Activated CD8-positive, alpha-beta memory T cell treated with anti-CD3 and anti-CD28 coated beads, Interleukin-2, amount 50 U/mL, for 24 hours (primary cell): ENCODE data around the gene SLCO2A1.

Source experiments
- DNase-seq: peaks from one replicate; pipeline ENCODE4 v3.0.0-alpha.2; 2020; ENCODE audit errors: extremely low read depth

The SLCO2A1 gene

DNA sequence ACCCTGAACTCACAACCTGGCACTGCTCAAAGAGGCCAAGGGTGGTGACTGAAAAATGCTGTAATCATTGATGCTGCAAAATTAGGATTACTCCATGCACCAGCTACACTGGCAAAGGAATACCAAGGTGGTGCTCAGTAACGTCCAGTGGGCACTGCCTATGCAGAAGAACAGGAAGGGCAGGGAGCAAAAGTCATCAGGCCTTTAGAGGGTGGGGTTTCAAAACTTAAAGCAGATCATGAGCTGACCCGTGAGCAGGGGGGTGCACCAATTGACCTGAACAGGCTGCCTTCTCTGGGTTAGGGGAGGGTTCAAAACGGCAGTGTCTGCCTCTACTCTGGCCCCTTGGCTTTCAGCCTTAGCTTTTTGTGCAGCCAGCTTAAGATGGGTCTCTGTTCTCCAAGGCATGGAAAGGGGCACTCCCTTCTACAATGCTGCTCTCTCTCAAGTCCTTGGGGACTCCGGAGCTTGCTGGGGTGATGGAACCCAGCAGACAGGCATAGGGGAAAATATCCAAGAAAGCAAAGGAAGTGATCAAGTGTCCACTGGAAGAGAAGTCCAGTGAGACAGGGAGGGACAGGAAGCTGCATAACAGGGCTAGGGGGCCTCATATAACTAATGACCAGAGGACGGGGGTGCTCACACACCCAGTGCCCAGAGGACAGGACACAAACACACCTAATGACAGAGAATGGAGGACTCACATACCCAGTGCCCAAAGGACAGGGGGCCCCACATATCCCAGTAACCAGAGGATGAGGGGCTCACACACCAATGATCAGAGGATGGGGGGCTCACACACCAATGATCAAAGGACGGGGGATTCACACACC lies 145.5 kb downstream of the SLCO2A1 start:
- no peak for DNase-seq

DNA sequence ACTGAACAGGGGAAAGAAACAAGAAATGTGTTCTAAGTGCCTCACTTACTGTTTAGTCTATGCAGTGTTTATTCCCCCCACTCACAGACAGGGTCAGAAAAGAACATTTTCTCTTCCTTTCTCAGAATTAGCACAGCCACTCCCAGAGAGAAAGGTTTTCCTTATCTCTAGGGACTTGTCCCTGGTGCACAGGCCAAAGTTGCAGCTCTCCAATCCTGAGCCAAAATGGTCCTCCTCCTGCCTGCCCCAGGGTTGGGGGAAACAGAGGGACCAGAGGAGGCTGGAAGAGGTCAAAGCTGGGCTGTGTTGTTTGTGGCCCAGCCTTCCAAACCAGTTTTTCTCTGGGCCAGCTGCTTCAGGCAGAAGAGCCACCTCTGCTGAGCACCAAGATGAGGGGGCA lies 146.1 kb downstream of the SLCO2A1 start:
- DNase-seq, result no peak

- DNase-seq, result no peak
These were observed 146.6 kb downstream of the SLCO2A1 start for GRCh38 chr3:133882986-133883586.

DNA sequence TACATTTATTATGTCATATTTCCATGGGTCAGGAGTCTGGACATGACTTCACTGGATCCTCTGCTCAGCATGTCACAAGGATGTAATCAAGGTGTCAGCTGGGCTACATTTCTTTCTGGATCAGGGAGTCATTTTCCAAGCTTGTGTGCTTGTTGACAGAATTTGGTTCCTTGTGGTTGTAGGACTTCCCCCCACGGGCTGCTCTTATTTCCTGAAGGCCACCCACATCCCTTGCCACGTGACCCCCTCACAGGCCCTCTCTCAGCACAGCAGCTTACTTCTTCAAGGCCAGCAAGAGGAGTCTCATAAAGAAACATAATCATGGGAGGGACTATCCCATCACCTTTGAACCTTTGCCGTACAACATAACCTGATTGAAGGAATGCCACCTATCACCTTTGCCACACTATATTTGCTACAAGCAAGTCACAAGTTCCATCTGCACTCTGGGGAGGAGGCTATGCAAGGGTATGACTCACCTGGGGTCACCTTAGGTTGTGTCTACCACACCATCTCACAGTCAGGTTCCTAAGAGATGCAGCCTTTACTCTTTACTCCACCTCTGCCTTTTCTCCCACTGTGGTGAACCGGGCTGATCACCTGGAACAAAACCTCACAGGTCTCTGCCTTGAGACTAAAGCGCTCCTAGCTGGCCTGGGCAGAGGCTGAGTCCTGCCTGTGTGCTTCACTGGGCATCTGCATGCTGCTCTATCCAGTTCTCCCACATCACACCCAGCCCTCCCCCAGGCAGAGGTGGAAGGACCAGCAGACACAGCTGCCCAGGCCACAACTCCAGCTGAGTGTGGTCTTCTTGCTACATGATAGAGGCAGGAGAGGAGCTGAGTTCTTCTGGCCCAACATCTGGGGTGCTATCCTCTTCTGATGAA lies 147.5 kb downstream of the SLCO2A1 start:
- DNase-seq, result no peak

DNA sequence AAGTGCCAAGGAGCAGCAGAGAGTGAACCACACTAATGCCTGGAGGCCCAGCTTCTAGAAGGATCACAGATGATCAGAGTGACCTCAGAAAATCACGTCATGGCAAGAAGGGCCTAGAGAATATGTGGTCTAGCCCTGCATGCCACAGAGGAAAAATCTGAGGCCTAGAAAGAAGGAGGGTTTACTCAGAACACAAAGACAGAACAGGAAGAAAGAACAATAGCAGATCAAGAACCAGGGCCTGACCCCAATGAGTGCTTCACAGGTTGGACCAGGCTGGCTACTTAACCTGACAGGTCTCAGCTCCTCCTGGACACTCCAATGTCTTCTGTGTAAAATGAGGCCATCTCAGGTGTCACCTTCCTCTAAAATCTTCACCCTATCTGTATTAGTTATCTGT lies 148.2 kb downstream of the SLCO2A1 start:
- DNase-seq, result no peak

- DNase-seq, result no peak
These were observed 148.8 kb downstream of the SLCO2A1 start for GRCh38 chr3:133880886-133881455.

GRCh38 chr3:133880287-133880686 lies 149.4 kb downstream of the SLCO2A1 start:
- DNase-seq, result no peak

DNA sequence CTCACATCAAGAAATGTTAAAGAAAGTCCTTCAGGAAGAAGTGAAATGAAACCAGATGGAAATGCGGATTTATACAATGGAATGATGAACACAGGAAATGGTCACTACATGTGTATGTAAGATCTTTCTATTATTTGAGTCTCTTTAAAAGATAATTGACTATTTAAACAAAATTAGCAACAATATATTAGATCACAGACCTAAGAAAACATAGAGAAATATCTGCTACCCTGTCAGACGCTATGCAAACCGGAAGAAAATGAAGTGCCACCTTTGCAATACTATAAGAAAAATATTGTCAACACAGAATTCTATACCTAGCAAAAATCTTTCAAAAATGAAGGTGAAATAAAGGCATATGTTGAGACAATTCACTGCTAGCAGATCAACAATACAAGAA lies 151.2 kb downstream of the SLCO2A1 start:
- no peak for DNase-seq
